GM12865 (cell line): Measurements from ENCODE around the gene PACS2.

ENCODE experiments used
- DNase-seq: peaks from one replicate; pipeline ENCODE4 v3.0.0; 2010; ENCODE audit warnings: low read depth
- H3K4me3 ChIP-seq: 2 replicates; pipeline ENCODE4 v1.5.1; 2011; ENCODE audit warnings: mild to moderate bottlenecking, low read depth, low read length, control low read depth
- TF ChIP-seq, protein P1 (sequence below): IDR thresholded peaks from 2 replicates; pipeline ENCODE4 v1.5.1; 2011; ENCODE audit warnings: low read length, control low read depth, low read depth, inconsistent platforms; ENCODE audit not compliant: insufficient read depth; ENCODE audit errors: missing control alignments

Gene PACS2

DNA sequence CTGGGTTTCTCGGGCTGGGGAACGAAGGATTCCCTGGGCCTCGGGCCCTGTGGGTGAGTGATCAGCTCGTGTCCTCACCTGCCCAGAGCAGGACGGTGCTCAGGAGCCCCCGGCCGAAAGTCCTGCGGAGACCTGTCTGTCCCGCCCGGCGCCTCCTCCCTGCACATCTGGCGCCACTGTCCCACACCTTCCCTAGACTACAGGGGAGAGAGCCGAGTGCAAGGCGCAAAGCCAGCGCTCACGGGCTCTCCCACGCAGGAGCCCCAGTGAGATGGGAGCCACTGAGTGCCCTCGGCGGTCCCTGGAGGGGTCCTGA is 70.7 kb downstream of the PACS2 start:
- H3K4me3 ChIP-seq = no peak overlapping the region
- TF ChIP-seq, protein P1, sequence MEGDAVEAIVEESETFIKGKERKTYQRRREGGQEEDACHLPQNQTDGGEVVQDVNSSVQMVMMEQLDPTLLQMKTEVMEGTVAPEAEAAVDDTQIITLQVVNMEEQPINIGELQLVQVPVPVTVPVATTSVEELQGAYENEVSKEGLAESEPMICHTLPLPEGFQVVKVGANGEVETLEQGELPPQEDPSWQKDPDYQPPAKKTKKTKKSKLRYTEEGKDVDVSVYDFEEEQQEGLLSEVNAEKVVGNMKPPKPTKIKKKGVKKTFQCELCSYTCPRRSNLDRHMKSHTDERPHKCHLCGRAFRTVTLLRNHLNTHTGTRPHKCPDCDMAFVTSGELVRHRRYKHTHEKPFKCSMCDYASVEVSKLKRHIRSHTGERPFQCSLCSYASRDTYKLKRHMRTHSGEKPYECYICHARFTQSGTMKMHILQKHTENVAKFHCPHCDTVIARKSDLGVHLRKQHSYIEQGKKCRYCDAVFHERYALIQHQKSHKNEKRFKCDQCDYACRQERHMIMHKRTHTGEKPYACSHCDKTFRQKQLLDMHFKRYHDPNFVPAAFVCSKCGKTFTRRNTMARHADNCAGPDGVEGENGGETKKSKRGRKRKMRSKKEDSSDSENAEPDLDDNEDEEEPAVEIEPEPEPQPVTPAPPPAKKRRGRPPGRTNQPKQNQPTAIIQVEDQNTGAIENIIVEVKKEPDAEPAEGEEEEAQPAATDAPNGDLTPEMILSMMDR = no peak
- DNase-seq = no peak

- H3K4me3 ChIP-seq = no peak overlapping the region
- TF ChIP-seq, protein P1 = no peak
- DNase-seq = no peak
These were observed 71.3 kb downstream of the PACS2 start for GRCh38 chr14:105385698-105386365.

DNA sequence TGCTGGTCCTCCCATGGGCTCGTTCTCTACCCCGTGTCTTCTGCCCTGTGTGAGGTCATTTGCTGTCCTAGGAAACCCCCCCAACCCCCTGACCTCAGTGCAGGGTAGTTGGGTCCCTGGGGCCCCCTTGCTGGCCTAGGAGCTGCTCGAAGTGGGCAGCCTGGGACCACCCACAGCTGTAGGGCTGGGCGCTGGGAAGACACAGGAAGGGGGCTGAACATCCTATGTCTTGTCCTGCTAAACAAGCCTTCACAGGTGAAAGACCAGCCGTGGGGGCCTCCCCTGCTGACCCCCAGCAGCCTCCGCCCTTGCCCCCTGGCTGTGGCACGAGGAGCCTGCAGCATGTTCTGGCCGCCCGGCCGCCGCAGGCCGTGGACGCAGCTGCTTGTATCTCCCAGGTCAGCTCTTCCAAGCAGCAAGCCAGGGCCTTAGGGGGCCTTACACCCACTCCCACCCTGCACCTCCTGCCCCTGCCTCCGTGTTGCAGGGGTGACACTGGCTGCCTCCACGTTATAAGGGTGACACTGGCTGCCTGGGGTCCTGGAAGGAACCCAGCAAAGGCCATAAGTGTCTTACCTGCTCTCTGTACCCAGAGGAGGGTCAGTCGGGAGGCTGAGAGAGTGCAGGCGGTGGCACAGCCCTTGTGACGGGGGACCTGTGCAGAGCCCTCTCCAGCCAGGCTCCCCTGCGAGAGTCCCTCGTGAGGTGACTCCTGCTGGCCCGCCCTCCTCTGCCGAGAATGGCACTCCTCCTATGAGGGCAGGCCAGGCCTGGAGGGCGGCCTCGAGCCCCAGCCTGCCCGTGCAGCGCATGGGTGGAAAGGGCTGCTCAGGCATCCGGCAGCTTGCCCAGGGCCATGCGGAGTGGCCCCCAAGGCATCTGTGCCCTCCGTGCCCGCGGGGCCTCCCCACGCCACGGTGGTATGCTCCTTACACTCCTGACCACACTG is 72.3 kb downstream of the PACS2 start:
- no peak overlapping the region for H3K4me3 ChIP-seq
- DNase-seq = no peak
- TF ChIP-seq, protein P1 = no peak

DNA sequence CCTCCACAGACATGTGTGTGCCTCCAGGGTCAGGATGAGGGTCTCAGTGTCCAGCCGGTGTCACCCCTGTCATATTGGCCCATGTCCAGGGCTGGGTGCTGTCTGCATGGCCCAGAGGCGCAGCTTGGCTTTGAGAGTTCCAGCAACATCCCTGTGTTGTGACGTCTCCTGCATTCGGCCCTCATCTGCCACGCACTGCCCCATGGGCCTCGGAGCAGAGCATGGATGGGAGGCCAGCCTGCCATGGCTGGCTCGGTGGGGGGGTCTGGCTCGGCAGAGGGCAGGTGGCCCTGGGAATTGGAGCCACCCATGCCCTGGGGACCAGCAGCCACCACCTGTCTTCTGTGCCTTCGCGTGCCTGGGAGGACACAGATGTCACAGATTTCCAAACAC is 73.0 kb downstream of the PACS2 start:
- TF ChIP-seq, protein P1 = no peak
- H3K4me3 ChIP-seq = no peak overlapping the region
- DNase-seq = no peak

DNA sequence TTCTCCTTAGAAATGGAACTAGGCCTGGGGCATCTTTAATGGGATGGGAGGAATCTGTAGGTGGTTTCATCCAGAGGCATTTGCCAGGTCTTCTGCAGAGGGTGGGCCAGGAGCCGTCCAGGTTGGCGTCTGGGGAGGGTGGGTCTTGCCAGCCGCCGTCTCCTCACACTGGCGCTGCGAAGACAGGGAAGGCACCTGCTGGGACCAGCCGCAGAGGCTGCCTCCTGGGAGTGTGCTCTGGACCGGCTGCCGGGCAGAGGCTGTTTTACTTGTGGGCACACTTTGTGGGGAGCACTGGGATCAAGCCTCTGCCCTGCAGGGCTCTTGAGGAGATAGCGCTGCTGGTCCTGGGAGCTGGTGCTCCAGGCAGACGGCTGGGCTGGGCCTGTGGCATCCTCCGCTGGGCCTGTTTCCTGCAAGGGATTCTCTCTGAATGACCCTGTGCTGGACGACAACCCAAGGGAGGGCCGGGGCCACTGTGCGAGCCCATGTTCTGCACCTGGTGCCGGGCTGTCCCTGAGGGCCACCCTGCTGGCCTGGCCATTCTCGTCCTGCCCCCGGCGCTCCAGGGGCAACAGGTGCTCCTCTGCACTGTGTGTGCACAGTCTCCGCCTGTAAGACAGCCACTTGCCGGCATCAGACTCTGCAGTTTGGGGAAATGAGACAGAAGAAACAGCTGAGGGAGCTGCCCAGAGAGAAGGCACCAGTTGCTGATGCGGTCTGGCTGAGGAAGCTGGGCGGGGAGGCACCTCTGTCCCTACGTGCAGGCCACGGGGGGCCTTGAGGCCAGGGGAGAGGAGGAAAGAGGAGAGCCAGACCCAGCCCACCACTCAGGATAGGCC is 73.8 kb downstream of the PACS2 start:
- TF ChIP-seq, protein P1 = no peak
- no peak for DNase-seq
- no peak overlapping the region for H3K4me3 ChIP-seq

DNA sequence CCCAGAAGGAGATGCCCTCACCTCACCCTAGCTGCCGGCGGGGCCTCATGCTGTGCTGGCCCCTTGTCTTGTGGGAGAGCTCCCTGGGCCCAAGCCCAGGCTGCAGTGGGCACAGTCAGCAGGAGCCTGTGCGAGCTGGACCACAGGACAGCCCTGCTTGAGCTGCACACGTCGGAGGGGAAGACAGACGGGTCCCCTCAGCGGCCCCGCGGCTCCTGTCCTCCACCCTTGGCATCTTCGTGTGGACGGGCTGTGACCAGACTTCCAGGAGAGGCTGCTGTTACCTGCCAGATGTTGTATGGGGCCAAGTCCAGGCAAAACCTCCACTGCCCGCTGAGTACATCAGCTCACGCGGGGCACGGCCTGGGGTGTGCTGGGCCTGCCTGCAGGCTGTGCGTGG is 74.4 kb downstream of the PACS2 start:
- H3K4me3 ChIP-seq = no peak overlapping the region
- TF ChIP-seq, protein P1 = no peak

More for the DNA sequence above, 74.4 kb downstream of the PACS2 start:
- no peak for DNase-seq
